Liver (tissue), 9 donors: ENCODE results near the gene IP6K1. TPM values are rescaled to one million over a fixed set of nuclear protein-coding genes. Genes with fewer than 3 reads are reported as not detected.

ENCODE experiments used
- DNase-seq: peaks from one replicate; pipeline ENCODE4 v3.0.0-alpha.2; 2017; ENCODE audit warnings: low spot score
- H3K27ac ChIP-seq, 2 donors: one replicate each; pipeline ENCODE4 v1.7.0; 2013; ENCODE audit warnings: inconsistent platforms in 2 of 2, low read length in 2 of 2, control low read depth in 1 of 2, low read depth in 1 of 2, mild to moderate bottlenecking in 1 of 2
- H3K27me3 ChIP-seq, 4 donors: one replicate each; pipeline versions ENCODE4 v1.6.1 to v1.7.0; 2013; ENCODE audit warnings: low read length in 3 of 4, inconsistent platforms in 1 of 4, mild to moderate bottlenecking in 1 of 4, moderate library complexity in 1 of 4; ENCODE audit not compliant: control insufficient read depth in 4 of 4, insufficient read depth in 4 of 4
- H3K36me3 ChIP-seq, 4 donors: one replicate each; pipeline versions ENCODE4 v1.6.1 to v1.7.0; 2013; ENCODE audit warnings: low read length in 3 of 4, mild to moderate bottlenecking in 3 of 4, low read depth in 1 of 4, moderate library complexity in 1 of 4; ENCODE audit not compliant: control insufficient read depth in 4 of 4, insufficient read depth in 3 of 4
- H3K4me1 ChIP-seq, 4 donors: one replicate each; pipeline versions ENCODE4 v1.6.1 to v1.7.0; 2013; ENCODE audit warnings: low read length in 3 of 4, mild to moderate bottlenecking in 3 of 4, moderate library complexity in 1 of 4; ENCODE audit not compliant: control insufficient read depth in 4 of 4, insufficient read depth in 4 of 4
- H3K4me3 ChIP-seq, 3 donors: one replicate each; pipeline versions ENCODE4 v1.6.1 to v1.7.0; 2013; ENCODE audit warnings: low read length in 3 of 3, control low read depth in 1 of 3, low read depth in 1 of 3, mild to moderate bottlenecking in 1 of 3
- H3K9ac ChIP-seq, 2 donors: one replicate each; pipeline ENCODE4 v1.7.0; 2013; ENCODE audit warnings: low read length in 2 of 2, mild to moderate bottlenecking in 2 of 2, moderate library complexity in 2 of 2, control low read depth in 1 of 2, low read depth in 1 of 2
- H3K9me3 ChIP-seq, 4 donors: one replicate each; pipeline versions ENCODE4 v1.6.1 to v1.7.0; 2013; ENCODE audit warnings: low read length in 3 of 4; ENCODE audit not compliant: control insufficient read depth in 4 of 4
- EGR1 ChIP-seq, 2 donors: IDR thresholded peaks; 2 replicates each; pipeline ENCODE4 v1.6.1; 2016 to 2018; ENCODE audit warnings: antibody characterized with exemption in 2 of 2, low read depth in 2 of 2
- FOXA1 ChIP-seq: IDR thresholded peaks from 2 replicates; pipeline ENCODE4 v1.6.1; 2016; ENCODE audit warnings: antibody characterized with exemption
- FOXA2 ChIP-seq: IDR thresholded peaks from 2 replicates; pipeline ENCODE4 v1.6.1; 2016; ENCODE audit warnings: antibody characterized with exemption
- GABPA ChIP-seq, 2 donors: IDR thresholded peaks in 1 of 2; conservative IDR thresholded peaks in 1 of 2; 2 replicates each; pipeline ENCODE4 v1.6.1; 2016; ENCODE audit warnings: antibody characterized with exemption in 2 of 2, mild to moderate bottlenecking in 1 of 2, moderate library complexity in 1 of 2
- HNF4A ChIP-seq, 2 donors: conservative IDR thresholded peaks; 2 replicates each; pipeline ENCODE4 v1.6.1; 2016; ENCODE audit warnings: antibody characterized with exemption in 2 of 2, mild to moderate bottlenecking in 2 of 2
- HNF4G ChIP-seq: IDR thresholded peaks from 2 replicates; pipeline ENCODE4 v1.6.1; 2016; ENCODE audit warnings: antibody characterized with exemption
- JUND ChIP-seq, 2 donors: IDR thresholded peaks; 2 replicates each; pipeline ENCODE4 v1.6.1; 2016; ENCODE audit warnings: antibody characterized with exemption in 2 of 2
- MAX ChIP-seq: IDR thresholded peaks from 2 replicates; pipeline ENCODE4 v1.6.1; 2016; ENCODE audit warnings: antibody characterized with exemption
- NR2F2 ChIP-seq: IDR thresholded peaks from 2 replicates; pipeline ENCODE4 v1.6.1; 2016; ENCODE audit warnings: antibody characterized with exemption
- RAD21 ChIP-seq, 2 donors: IDR thresholded peaks; 2 replicates each; pipeline ENCODE4 v1.6.1; 2016; ENCODE audit warnings: antibody characterized with exemption in 2 of 2, mild to moderate bottlenecking in 2 of 2
- REST ChIP-seq: IDR thresholded peaks from 2 replicates; pipeline ENCODE4 v1.6.1; 2016; ENCODE audit warnings: antibody characterized with exemption, mild to moderate bottlenecking
- RXRA ChIP-seq, 2 donors: IDR thresholded peaks; 2 replicates each; pipeline ENCODE4 v1.6.1; 2017 to 2018; ENCODE audit warnings: antibody characterized with exemption in 2 of 2, mild to moderate bottlenecking in 1 of 2
- SP1 ChIP-seq: IDR thresholded peaks from 2 replicates; pipeline ENCODE4 v1.6.1; 2018; ENCODE audit warnings: antibody characterized with exemption, mild to moderate bottlenecking
- TAF1 ChIP-seq: conservative IDR thresholded peaks from 2 replicates; pipeline ENCODE4 v1.6.1; 2016; ENCODE audit warnings: antibody characterized with exemption, mild to moderate bottlenecking
- YY1 ChIP-seq: IDR thresholded peaks from 2 replicates; pipeline ENCODE4 v1.6.1; 2016; ENCODE audit warnings: antibody characterized with exemption, mild to moderate bottlenecking
- ZBTB33 ChIP-seq: IDR thresholded peaks from 2 replicates; pipeline ENCODE4 v1.6.1; 2016; ENCODE audit warnings: antibody characterized with exemption
- WGBS: extraction: QIAGEN DNeasy Blood & Tissue Kit; methylation state at CpG from one replicate; pipeline ENCODE4 v1.1.7; 2013; 5-methylcytosine and 5-hydroxymethylcytosine counted together
- polyA plus RNA-seq, 2 donors: library from polyadenylated mRNA; stranded (reverse) in 1 of 2; unstranded in 1 of 2; fragments of 200-250 nt in 1 of 2; fragments of >200 nt in 1 of 2; fragmentation: Nextera tagmentation in 1 of 2; extraction: Ambion mirVana in 1 of 2; gene quantifications; one replicate each; pipeline versions ENCODE4 v1.2.1 to v1.2.3, GENCODE V29; 2013 to 2015
- total RNA-seq, 2 donors: library from RNA; depleted of rRNA; stranded (reverse); fragments of >200 nt; gene quantifications; one replicate each; pipeline ENCODE4 v1.2.3, GENCODE V29; 2014
- TF ChIP-seq, protein P1 (sequence below): IDR thresholded peaks from 2 replicates; pipeline ENCODE4 v1.6.1; 2016; ENCODE audit warnings: antibody characterized with exemption
- TF ChIP-seq, protein P2 (sequence below): fragments of 150-350 bp; IDR thresholded peaks from 2 replicates; pipeline ENCODE4 v1.5.1; 2017; ENCODE audit warnings: improper control_type of control experiment, low read depth, low read length; ENCODE audit not compliant: missing input control
- donor health status: healthy.
- donor health status: healthy.
- donor health status: healthy.
- donor health status: healthy.
- donor health status: healthy.

The IP6K1 gene
- total and polyA plus RNA-seq, 4 donors, result 6.6 to 32.3 (median 18.1) TPM

DNA sequence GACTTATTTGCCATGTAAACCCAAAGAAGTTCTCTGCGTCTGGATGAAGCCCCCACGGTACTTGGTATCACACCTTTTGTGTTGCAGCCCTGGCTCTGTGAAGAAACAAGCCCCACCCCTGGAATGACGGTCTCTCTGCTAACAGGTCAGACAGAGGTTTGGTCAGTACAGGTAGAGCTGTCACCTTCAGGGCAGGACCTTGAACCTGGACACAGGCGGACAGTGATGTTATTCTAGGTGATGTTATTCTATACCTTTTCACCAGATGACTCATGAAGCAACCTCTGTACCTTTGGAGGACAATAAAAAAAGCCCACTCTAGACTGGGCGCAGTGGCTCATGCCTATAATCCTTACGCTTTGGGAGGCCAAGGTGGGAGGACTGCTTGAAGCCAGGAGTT, 51.6 kb downstream of the IP6K1 start:
- H3K27me3 ChIP-seq, result no peaks in the 10 kb centered on the region
- H3K36me3 ChIP-seq, result peaks cover 7 to 37% (median 26%) of the 10 kb centered on the region in 4 donors
- no peak overlapping the region for H3K27ac ChIP-seq
- 94% methylated on average over 6 of the region's 6 CpGs for WGBS
- DNase-seq, result no peak
- H3K9me3 ChIP-seq, result no peaks in the 10 kb centered on the region
- H3K4me1 ChIP-seq, result peaks cover 0 to 8% (median 0%) of the 10 kb centered on the region in 4 donors
- no peak overlapping the region for H3K4me3 ChIP-seq
- H3K9ac ChIP-seq, result no peak overlapping the region
- TF ChIP-seq GABPA (IDR thresholded peaks at IDR 0.05 in 1 of 2, conservative IDR thresholded peaks at IDR 0.05 in 1 of 2), result no peak
- TF ChIP-seq RXRA (IDR thresholded peaks at IDR 0.05), result no peak
- TF ChIP-seq NR2F2, result no peak
- TF ChIP-seq SP1, result no peak
- no peak for TF ChIP-seq MAX
- TF ChIP-seq RAD21 (IDR thresholded peaks at IDR 0.05), result no peak
- no peak for TF ChIP-seq TAF1
- TF ChIP-seq ZBTB33, result no peak
- no peak for TF ChIP-seq FOXA1
- TF ChIP-seq, protein P1, sequence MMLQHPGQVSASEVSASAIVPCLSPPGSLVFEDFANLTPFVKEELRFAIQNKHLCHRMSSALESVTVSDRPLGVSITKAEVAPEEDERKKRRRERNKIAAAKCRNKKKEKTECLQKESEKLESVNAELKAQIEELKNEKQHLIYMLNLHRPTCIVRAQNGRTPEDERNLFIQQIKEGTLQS, result no peak
- TF ChIP-seq HNF4G, result no peak
- TF ChIP-seq YY1, result no peak
- TF ChIP-seq, protein P2, sequence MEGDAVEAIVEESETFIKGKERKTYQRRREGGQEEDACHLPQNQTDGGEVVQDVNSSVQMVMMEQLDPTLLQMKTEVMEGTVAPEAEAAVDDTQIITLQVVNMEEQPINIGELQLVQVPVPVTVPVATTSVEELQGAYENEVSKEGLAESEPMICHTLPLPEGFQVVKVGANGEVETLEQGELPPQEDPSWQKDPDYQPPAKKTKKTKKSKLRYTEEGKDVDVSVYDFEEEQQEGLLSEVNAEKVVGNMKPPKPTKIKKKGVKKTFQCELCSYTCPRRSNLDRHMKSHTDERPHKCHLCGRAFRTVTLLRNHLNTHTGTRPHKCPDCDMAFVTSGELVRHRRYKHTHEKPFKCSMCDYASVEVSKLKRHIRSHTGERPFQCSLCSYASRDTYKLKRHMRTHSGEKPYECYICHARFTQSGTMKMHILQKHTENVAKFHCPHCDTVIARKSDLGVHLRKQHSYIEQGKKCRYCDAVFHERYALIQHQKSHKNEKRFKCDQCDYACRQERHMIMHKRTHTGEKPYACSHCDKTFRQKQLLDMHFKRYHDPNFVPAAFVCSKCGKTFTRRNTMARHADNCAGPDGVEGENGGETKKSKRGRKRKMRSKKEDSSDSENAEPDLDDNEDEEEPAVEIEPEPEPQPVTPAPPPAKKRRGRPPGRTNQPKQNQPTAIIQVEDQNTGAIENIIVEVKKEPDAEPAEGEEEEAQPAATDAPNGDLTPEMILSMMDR, result no peak
- TF ChIP-seq FOXA2, result no peak
- no peak for TF ChIP-seq REST
- no peak for TF ChIP-seq EGR1 (IDR thresholded peaks at IDR 0.05; ENCODE audit: low read depth in 2 of 2)
- TF ChIP-seq HNF4A (conservative IDR thresholded peaks at IDR 0.05), result no peak
- no peak for TF ChIP-seq JUND (IDR thresholded peaks at IDR 0.05)
